SH-SY5Y (cell line): ENCODE results near the gene RCE1.

ENCODE experiments used
- GATA2 ChIP-seq: IDR thresholded peaks from 2 replicates; pipeline ENCODE4 v1.6.1; 2011; ENCODE audit warnings: mild to moderate bottlenecking, low read depth, low read length
- GATA3 ChIP-seq: IDR thresholded peaks from 2 replicates; pipeline ENCODE4 v1.6.1; 2011; ENCODE audit warnings: low read depth, mild to moderate bottlenecking, low read length, moderate library complexity

DNA sequence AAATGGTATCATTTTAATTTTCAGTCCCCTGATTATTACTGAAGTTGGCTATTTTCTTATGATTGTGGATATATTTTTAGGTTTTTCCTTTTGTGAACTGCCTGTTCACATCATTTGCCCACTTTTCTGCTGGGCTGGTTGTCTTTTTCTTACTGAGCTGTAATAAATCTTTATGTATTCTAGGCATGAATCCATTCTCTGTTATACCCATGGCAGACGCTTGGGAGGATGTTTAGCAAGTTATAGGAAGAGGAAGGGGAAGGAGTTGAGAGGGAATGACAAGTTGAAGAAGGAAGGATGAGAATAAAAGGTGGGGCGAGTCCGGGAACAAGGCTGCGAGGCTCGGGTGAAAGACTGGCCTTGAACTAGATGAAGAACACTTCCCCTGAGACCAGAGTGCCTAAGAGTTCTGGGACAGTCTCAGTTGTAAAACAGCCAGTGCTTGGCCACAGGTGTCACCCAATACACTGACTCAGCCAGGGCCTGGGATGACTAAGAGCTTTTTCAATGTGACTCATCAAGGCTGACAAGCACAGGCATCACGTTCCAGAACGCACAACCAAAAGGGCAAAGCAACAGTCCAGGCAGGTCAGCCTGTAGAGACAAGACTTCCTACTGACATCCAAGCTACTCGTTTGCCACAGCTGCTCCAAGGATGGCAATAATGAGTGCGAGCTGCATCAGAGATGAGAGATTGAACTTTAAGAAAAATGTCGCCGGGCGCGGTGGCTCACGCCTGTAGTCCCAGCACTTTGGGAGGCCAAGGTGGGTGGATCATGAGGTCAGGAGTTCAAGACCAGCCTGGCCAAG, 48.8 kb downstream of the RCE1 start:
- TF ChIP-seq GATA2 (no peak), GATA3 (no peak)
